ENCODE measurements around the gene NR4A1. TPM values are rescaled to one million over a fixed set of nuclear protein-coding genes. Genes with fewer than 3 reads are reported as not detected.

The NR4A1 gene
- total RNA-seq, 2 experiments from 2014 or later = 67.0 to 79.2 TPM

DNA sequence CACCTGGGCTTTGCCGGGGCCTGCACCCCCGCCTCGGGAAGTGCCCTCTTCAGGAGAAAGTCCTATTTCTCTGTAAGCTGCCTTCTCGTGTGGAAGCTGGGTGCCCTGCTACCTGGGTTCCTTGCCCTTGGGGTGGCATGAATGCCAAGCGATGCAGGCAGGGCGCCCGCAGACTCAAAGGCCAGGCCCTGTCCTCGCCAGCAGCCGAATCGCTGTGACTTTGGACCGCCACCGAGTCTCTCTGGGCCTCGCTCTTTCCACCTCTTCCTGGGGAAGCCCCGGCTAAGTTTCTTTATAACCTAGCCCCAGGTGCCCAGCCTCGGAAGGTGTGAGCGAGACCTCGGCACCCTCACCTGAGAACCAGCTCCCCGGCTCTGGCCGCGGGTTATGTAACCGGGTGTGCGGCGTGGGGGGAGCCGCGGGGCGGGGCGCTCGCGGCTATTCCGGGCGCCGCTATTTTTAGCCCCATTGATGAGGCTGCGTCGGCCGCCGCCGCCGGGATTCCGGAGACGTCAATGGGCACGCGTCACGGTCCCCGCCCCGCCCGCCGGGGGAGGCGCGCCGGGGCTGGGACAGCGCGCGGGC, 14.6 kb upstream of the NR4A1 start:
- TF ChIP-seq, protein P1, sequence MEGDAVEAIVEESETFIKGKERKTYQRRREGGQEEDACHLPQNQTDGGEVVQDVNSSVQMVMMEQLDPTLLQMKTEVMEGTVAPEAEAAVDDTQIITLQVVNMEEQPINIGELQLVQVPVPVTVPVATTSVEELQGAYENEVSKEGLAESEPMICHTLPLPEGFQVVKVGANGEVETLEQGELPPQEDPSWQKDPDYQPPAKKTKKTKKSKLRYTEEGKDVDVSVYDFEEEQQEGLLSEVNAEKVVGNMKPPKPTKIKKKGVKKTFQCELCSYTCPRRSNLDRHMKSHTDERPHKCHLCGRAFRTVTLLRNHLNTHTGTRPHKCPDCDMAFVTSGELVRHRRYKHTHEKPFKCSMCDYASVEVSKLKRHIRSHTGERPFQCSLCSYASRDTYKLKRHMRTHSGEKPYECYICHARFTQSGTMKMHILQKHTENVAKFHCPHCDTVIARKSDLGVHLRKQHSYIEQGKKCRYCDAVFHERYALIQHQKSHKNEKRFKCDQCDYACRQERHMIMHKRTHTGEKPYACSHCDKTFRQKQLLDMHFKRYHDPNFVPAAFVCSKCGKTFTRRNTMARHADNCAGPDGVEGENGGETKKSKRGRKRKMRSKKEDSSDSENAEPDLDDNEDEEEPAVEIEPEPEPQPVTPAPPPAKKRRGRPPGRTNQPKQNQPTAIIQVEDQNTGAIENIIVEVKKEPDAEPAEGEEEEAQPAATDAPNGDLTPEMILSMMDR (IDR thresholded peaks at IDR 0.05) = no peak
- Histone ChIP-seq H3K27ac (ENCODE audit: low read depth in 1 of 2, low read length in 2 of 2) (peak overlapping the region; percentile 50 to 75), H3K4me3 (ENCODE audit: low read length) (peak overlapping the region; percentile 53), H3K27me3 (ENCODE audit: control insufficient read depth in 1 of 2, insufficient read depth in 2 of 2, low read length in 2 of 2) (no peaks in the 10 kb centered on the region), H3K36me3 (ENCODE audit: insufficient read depth, low read length) (no peaks in the 10 kb centered on the region), H3K9me3 (ENCODE audit: control insufficient read depth in 1 of 2, insufficient read depth in 1 of 2, low read length in 2 of 2) (no peaks in the 10 kb centered on the region), H3K4me1 (ENCODE audit: insufficient read depth, low read length) (peaks cover 52% of the 10 kb centered on the region)
- Mint-ChIP-seq H3K27me3 (no peaks in the 10 kb centered on the region), H3K4me1 (ENCODE audit: low read depth) (peaks cover 50% of the 10 kb centered on the region), H3K9me3 (no peaks in the 10 kb centered on the region), H3K4me3 (peak overlapping the region; percentile 78), H3K27ac (peak overlapping the region; percentile 86), H3K36me3 (ENCODE audit: low read depth) (no peaks in the 10 kb centered on the region)
- ATAC-seq (ENCODE audit: poor library complexity) (peak; percentile 59), DNase-seq (peak; percentile 54 to 96 (median 78))
- CTCF ChIA-PET = interaction anchor here (1.0 to 9.8 kb wide), 3 partner anchors 13 to 33 kb away, joined by 3 to 89 read pairs (median 5); partner anchors contain the start of genes ATG101 and NR4A1
- POLR2A ChIA-PET = interaction anchor here (1.3 to 3.3 kb wide), 3 partner anchors 11 to 33 kb away, joined by 4 to 15 read pairs (median 7); partner anchors contain the start of genes ATG101 and NR4A1
- intact Hi-C loops (cut with DNase I, micrococcal nuclease) = loop anchor here in 1 of 2 experiments (2.0 kb wide), 1 partner anchor 14 kb away; the partner anchor contains the start of gene NR4A1

DNA sequence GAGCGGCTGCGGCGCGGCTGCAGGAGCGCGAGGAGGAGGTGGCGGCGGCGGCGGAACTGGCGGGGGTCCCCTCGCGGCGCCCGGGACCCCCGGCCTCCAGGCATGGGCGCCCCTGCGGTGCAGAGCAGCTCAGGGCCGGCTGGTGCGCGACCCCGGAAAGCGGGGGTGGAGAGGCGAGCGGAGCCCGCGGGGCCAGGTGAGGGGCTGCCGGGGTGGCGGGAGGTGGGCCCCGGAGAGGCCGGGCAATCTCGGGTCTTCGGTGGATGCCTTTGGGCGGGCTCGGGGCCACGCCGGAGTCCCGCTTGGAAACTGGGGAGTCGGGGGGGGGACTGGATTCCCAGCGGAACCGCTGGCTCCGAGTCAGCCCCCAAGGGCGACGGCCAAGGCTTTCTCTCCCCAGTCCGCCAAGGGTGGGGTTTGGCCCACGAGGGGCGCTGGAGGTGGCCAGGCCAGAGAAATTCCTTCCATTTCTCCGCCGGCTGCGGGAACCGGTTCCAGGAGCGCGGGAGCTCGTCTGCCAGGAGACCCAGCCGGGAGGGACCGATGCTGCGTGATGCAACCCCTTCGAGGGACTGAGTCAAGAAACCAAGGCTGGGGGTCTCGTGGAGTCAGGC, 13.9 kb upstream of the NR4A1 start:
- no peak for ATAC-seq (ENCODE audit: poor library complexity)
- no peak overlapping the region for H3K27ac Mint-ChIP-seq

DNA sequence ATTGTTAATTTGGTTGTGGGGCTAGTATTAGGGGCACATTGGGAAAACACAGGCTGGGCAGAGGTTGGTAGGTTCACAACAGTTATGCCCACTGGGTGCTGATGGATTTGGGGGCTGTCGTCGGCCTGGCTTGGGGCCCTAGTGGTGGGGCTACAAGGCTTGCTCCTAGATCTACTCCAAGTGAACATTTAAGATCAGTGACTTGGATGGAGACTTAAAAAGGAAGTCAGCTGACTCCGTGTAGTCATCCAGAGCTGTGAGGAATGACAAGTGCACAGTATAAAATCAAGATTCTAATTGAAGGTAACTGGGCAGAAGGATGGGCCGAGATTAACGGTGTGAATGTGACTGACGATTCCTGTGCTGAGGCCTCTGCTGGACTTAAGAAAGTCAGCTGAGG, 12.8 kb upstream of the NR4A1 start:
- no peaks in the 10 kb centered on the region for H3K36me3 Mint-ChIP-seq (ENCODE audit: low read depth)
- ATAC-seq (ENCODE audit: poor library complexity) = no peak
- Histone ChIP-seq H3K36me3 (ENCODE audit: insufficient read depth, low read length) (no peaks in the 10 kb centered on the region), H3K4me3 (ENCODE audit: low read length) (no peak overlapping the region), H3K4me1 (ENCODE audit: insufficient read depth, low read length) (peaks cover 50% of the 10 kb centered on the region), H3K27me3 (ENCODE audit: control insufficient read depth in 1 of 2, insufficient read depth in 2 of 2, low read length in 2 of 2) (no peaks in the 10 kb centered on the region), H3K9me3 (ENCODE audit: control insufficient read depth in 1 of 2, insufficient read depth in 1 of 2, low read length in 2 of 2) (no peaks in the 10 kb centered on the region), H3K27ac (ENCODE audit: low read depth in 1 of 2, low read length in 2 of 2) (no peak overlapping the region)
- H3K4me1 Mint-ChIP-seq (ENCODE audit: low read depth) = peaks cover 48% of the 10 kb centered on the region
- no peak for DNase-seq
- H3K4me3 Mint-ChIP-seq = peak overlapping the region; percentile 74
- H3K9me3 Mint-ChIP-seq = no peaks in the 10 kb centered on the region
- ChIA-PET POLR2A (interaction anchor here (0.9 to 1.7 kb wide), 4 partner anchors 9 to 31 kb away, joined by 3 to 6 read pairs (median 4); partner anchors contain the start of genes ATG101 and NR4A1), CTCF (interaction anchor here (0.7 to 9.8 kb wide), 2 partner anchors 15 to 45 kb away, joined by 3 to 89 read pairs; no protein-coding TSS in a partner anchor)
- TF ChIP-seq, protein P1 (IDR thresholded peaks at IDR 0.05) = no peak
- H3K27me3 Mint-ChIP-seq = no peaks in the 10 kb centered on the region
- H3K27ac Mint-ChIP-seq = peak overlapping the region; percentile 89
- intact Hi-C loops (cut with DNase I, micrococcal nuclease) = no loop called here

More for the DNA sequence above, 13.9 kb upstream of the NR4A1 start:
- H3K4me3 Mint-ChIP-seq = peak overlapping the region; percentile 34
- ChIA-PET CTCF (interaction anchor here (0.6 to 9.8 kb wide), 4 partner anchors 13 to 32 kb away, joined by 3 to 89 read pairs (median 4); partner anchors contain the start of genes ATG101 and NR4A1), POLR2A (interaction anchor here (0.9 to 3.3 kb wide), 4 partner anchors 12 to 44 kb away, joined by 3 to 15 read pairs (median 6); partner anchors contain the start of genes ATG101 and NR4A1)
- H3K4me3 ChIP-seq (ENCODE audit: low read length) = peak overlapping the region; percentile 45
- H3K4me1 Mint-ChIP-seq (ENCODE audit: low read depth) = peaks cover 53% of the 10 kb centered on the region
- intact Hi-C loops (cut with DNase I, micrococcal nuclease) = loop anchor here in 1 of 2 experiments (2.0 kb wide), 1 partner anchor 13 kb away; the partner anchor contains the start of gene NR4A1
- no peaks in the 10 kb centered on the region for H3K36me3 Mint-ChIP-seq (ENCODE audit: low read depth)
- no peaks in the 10 kb centered on the region for H3K27me3 ChIP-seq (ENCODE audit: control insufficient read depth in 1 of 2, insufficient read depth in 2 of 2, low read length in 2 of 2)
- no peaks in the 10 kb centered on the region for H3K9me3 Mint-ChIP-seq
- peaks cover 55% of the 10 kb centered on the region for H3K4me1 ChIP-seq (ENCODE audit: insufficient read depth, low read length)
- no peaks in the 10 kb centered on the region for H3K27me3 Mint-ChIP-seq
- no peak overlapping the region for H3K27ac ChIP-seq (ENCODE audit: low read depth in 1 of 2, low read length in 2 of 2)
- TF ChIP-seq, protein P1 (IDR thresholded peaks at IDR 0.05) = no peak
- DNase-seq = no peak
- no peaks in the 10 kb centered on the region for H3K9me3 ChIP-seq (ENCODE audit: control insufficient read depth in 1 of 2, insufficient read depth in 1 of 2, low read length in 2 of 2)
- no peaks in the 10 kb centered on the region for H3K36me3 ChIP-seq (ENCODE audit: insufficient read depth, low read length)

Data from CD4-positive, alpha-beta T cell (primary cell).